ENCODE measurements around the gene FAM161A.

FAM161A gene

DNA sequence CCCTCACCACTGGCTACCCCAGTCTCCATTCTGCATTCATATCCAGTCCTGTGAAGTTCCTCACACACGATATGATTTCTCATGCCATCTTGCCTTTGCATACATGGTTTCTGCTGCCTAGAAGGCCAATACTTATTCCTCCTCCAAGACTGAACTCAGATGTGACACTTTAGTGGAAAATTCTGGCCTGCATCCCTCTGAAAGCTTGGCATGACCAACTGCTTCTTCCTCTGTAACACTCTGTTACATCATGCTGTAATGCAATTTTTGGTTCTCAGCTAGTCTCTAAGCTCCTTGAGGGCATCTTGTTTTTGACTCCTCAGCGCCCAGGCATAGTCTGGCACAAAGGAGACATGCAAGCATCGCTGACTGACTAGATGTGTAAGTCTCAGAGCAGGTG lies 12.6 kb downstream of the FAM161A start:
- ChIA-PET CTCF (interaction anchor here (0.9 to 1.4 kb wide), 3 partner anchors 10 to 20 kb away, joined by 3 to 6 read pairs (median 4); no protein-coding TSS in a partner anchor), POLR2A (no interaction called here)
- no peak for DNase-seq (ENCODE audit: extremely low spot score)
- TF ChIP-seq, protein P1, sequence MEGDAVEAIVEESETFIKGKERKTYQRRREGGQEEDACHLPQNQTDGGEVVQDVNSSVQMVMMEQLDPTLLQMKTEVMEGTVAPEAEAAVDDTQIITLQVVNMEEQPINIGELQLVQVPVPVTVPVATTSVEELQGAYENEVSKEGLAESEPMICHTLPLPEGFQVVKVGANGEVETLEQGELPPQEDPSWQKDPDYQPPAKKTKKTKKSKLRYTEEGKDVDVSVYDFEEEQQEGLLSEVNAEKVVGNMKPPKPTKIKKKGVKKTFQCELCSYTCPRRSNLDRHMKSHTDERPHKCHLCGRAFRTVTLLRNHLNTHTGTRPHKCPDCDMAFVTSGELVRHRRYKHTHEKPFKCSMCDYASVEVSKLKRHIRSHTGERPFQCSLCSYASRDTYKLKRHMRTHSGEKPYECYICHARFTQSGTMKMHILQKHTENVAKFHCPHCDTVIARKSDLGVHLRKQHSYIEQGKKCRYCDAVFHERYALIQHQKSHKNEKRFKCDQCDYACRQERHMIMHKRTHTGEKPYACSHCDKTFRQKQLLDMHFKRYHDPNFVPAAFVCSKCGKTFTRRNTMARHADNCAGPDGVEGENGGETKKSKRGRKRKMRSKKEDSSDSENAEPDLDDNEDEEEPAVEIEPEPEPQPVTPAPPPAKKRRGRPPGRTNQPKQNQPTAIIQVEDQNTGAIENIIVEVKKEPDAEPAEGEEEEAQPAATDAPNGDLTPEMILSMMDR (IDR thresholded peaks at IDR 0.05; ENCODE audit: control extremely low read depth, extremely low read depth, low read depth, missing control alignments): no peak

DNA sequence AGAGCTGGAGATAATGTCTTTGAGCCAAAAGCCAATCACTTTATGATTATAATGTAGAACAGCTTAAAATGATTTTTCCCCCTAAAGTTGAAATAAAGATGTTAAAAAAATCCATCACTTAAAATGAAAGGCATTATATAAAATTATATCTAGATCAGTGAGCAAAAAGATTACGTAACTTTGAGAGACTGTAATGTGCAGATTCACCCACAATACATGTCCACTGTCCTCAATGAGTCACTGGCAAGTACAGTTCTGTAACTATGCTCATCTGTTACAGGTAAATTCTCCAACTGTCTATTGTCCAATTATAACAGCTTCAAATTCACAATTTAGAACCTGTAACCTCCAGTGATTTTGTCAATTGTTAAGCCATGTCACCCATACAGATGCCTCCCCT lies 19.0 kb downstream of the FAM161A start:
- TF ChIP-seq, protein P1 (IDR thresholded peaks at IDR 0.05; ENCODE audit: control extremely low read depth, extremely low read depth, low read depth, missing control alignments): no peak
- no peak for DNase-seq (ENCODE audit: extremely low spot score)
- CTCF ChIA-PET: interaction anchor here (1.0 to 1.3 kb wide), 3 partner anchors 16 to 26 kb away, joined by 3 read pairs; partner anchors contain the start of gene FAM161A

DNA sequence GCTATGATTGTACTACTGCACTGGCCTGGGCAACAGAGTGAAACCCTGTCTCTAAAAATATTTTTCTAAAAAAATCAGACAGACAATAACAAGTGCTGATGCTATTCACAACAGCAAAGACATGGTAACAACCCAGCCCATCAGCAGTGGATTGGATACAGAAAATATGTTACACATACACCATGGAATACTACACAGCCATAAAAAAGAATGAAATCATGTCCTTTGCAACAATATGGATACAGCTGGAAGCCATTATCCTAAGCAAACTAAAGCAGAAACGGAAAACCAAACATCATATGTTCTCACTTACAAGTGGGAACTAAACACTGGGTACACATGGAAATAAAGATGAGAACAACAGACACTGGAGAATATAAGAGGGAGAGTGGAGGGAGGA lies 19.9 kb downstream of the FAM161A start:
- DNase-seq (ENCODE audit: extremely low spot score): no peak
- ChIA-PET POLR2A (no interaction called here), CTCF (interaction anchor here (0.9 to 1.9 kb wide), 5 partner anchors 9 to 25 kb away, joined by 3 to 7 read pairs (median 3); partner anchors contain the start of gene FAM161A)

More for the DNA sequence above, 19.0 kb downstream of the FAM161A start:
- POLR2A ChIA-PET: no interaction called here

DNA sequence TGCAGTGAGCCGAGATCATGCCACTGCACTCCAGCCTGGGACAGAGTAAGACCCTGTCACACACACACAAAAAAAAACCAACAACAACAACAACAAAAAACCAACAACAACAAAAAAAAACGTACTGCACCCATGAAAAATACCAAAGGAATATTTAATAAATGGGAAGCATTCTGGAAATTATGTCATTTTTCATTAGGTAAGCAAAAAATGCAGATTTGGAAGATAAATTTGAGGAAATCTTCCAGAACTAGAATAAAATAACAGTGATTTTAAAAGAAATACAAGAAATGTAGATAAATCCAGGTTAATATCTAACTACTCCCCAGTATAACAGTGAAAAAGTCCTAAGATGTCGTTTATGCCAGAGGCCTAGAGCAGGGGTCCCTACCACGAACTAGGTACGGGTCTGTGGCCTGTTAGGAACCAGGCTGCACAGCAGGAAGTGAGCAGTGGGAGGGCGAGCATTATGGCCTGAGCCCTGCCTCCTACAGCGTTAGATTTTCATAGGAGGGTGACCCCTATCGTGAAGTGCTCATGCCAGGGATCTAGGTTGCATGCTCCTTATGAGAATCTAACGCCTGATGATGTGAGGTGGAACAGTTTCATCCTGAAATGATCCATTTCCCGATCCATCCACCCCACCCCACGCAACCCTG lies 21.5 kb downstream of the FAM161A start:
- POLR2A ChIA-PET: no interaction called here
- TF ChIP-seq, protein P1 (IDR thresholded peaks at IDR 0.05; ENCODE audit: control extremely low read depth, extremely low read depth, low read depth, missing control alignments): no peak
- CTCF ChIA-PET: interaction anchor here (1.1 to 1.9 kb wide), 2 partner anchors 18 to 22 kb away, joined by 3 to 7 read pairs; partner anchors contain the start of gene FAM161A
- DNase-seq (ENCODE audit: extremely low spot score): no peak

More for the DNA sequence above, 19.9 kb downstream of the FAM161A start:
- TF ChIP-seq, protein P1 (IDR thresholded peaks at IDR 0.05; ENCODE audit: control extremely low read depth, extremely low read depth, low read depth, missing control alignments): no peak

DNA sequence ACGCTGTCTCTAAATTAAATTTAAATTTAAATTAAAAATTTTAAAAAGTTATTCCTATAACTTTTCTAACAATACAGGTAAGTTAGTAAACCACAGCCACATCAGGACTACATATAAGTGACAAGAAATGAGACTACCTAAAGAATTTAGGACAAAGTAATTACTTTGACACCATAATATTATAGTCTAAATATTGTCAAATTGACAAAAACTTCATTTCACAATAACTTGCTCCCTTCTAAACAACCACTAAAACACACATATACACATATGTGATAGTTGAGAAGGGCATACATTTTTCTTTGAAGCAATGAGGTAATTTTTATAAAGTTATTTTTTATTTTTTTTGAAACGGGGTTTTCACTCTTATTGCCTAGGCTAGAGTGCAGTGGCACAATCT lies 31.6 kb downstream of the FAM161A start:
- TF ChIP-seq, protein P1 (IDR thresholded peaks at IDR 0.05; ENCODE audit: control extremely low read depth, extremely low read depth, low read depth, missing control alignments): no peak
- CTCF ChIA-PET: no interaction called here
- DNase-seq (ENCODE audit: extremely low spot score): no peak
- POLR2A ChIA-PET: no interaction called here

DNA sequence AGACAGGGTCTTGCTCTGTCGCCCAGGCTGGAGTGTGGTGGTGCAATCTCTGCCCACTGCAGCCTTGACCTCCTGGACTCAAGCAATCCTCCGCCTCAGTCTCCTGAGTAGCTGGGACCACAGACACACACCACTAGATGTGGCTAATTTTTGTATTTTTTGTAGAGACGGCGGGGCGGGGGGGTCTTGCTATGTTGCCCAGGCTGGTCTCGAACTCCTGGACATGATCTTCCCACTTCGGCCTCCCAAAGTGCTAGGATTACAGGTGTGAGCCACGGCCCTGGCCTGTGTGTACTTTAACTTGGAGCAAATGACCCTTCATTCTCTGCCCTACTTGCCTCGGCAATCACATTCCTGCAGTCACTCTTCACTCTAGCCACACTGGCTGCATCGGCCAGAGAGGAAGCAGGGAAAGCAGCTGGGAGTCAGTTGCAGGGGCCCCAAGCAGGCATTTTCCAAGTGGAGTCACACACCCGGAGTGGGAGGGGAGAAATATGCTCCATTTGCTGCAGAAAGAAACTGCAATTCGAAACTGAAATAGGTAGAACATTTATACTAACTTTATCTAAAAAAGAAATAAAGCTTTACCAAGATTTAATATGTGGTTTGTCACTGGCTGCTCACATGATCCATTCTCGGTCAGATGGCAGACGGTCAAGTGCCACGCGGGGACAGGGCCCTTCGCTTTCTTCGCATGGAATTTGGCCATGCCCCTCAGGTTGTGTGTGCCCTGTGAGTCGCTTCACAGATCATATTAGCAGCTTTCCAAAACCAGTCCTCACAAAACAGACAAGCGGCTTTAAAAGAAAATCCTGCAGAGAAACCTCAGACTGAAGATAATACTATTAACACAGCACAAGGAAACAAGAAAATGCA lies 37.1 kb downstream of the FAM161A start:
- TF ChIP-seq, protein P1 (IDR thresholded peaks at IDR 0.05; ENCODE audit: control extremely low read depth, extremely low read depth, low read depth, missing control alignments): no peak
- DNase-seq (ENCODE audit: extremely low spot score): no peak
- CTCF ChIA-PET: no interaction called here
- POLR2A ChIA-PET: no interaction called here

All from GM10248 (cell line).